ELR (cell line): ENCODE measurements around the gene CTNS.

ENCODE experiments used
- DNase-seq: peaks from one replicate; pipeline ENCODE4 v3.0.0-alpha.2; 2015; ENCODE audit warnings: low read depth

CTNS gene

GRCh38 chr17:3636154-3636907 is at the start of gene CTNS, which contains the start of gene SHPK:
Gene CTNS (plus strand): TSS chr17:3636760. CDS start chr17:3640207, 3,447 bp downstream.
Gene SHPK (minus strand): TSS chr17:3636250. CDS start chr17:3636219, 31 bp downstream.
- DNase-seq = peak; percentile 98

GRCh38 chr17:3589784-3590183 is 46.8 kb upstream of the CTNS start:
- DNase-seq = no peak

- no peak for DNase-seq
These were observed 46.3 kb upstream of the CTNS start for GRCh38 chr17:3590231-3590630.

GRCh38 chr17:3590768-3591167 is 45.8 kb upstream of the CTNS start:
- no peak for DNase-seq

GRCh38 chr17:3592216-3592860 is 44.2 kb upstream of the CTNS start:
- DNase-seq = no peak

- DNase-seq = no peak
These were observed 43.2 kb upstream of the CTNS start for GRCh38 chr17:3593384-3593783.

- DNase-seq = peak; percentile 29
These were observed 42.3 kb upstream of the CTNS start for GRCh38 chr17:3594051-3594800.

- DNase-seq = no peak
These were observed 41.6 kb upstream of the CTNS start for GRCh38 chr17:3594976-3595375.

- DNase-seq = no peak
These were observed 39.6 kb upstream of the CTNS start for GRCh38 chr17:3596804-3597464.

GRCh38 chr17:3598078-3598477 is 38.5 kb upstream of the CTNS start:
- no peak for DNase-seq

- DNase-seq = no peak
These were observed 35.9 kb upstream of the CTNS start for GRCh38 chr17:3600529-3601205.

GRCh38 chr17:3602499-3602898 is 34.1 kb upstream of the CTNS start:
- DNase-seq = peak; percentile 55

GRCh38 chr17:3603119-3603869 is 33.3 kb upstream of the CTNS start:
- DNase-seq = peak; percentile 94

- no peak for DNase-seq
These were observed 32.7 kb upstream of the CTNS start for GRCh38 chr17:3603870-3604259.

GRCh38 chr17:3609689-3610088 is 26.9 kb upstream of the CTNS start:
- no peak for DNase-seq

- no peak for DNase-seq
These were observed 26.0 kb upstream of the CTNS start for GRCh38 chr17:3610523-3610922.

GRCh38 chr17:3613124-3613523 is 23.4 kb upstream of the CTNS start:
- DNase-seq = no peak

GRCh38 chr17:3615160-3615870 is 21.2 kb upstream of the CTNS start:
- no peak for DNase-seq

- DNase-seq = no peak
These were observed 15.3 kb upstream of the CTNS start for GRCh38 chr17:3621146-3621720.
